GM19238 (cell line): ENCODE results near the gene BTBD9.

Experiments used
- DNase-seq: peaks from one replicate; pipeline ENCODE4 v3.0.0; 2011; ENCODE audit warnings: low spot score; ENCODE audit not compliant: insufficient read length

Gene BTBD9

GRCh38 chr6:38555606-38556005, 84.1 kb downstream of the BTBD9 start:
- DNase-seq = no peak

- no peak for DNase-seq
These were observed 84.9 kb downstream of the BTBD9 start for GRCh38 chr6:38554700-38555413.

- no peak for DNase-seq
These were observed 85.7 kb downstream of the BTBD9 start for GRCh38 chr6:38554014-38554413.

DNA sequence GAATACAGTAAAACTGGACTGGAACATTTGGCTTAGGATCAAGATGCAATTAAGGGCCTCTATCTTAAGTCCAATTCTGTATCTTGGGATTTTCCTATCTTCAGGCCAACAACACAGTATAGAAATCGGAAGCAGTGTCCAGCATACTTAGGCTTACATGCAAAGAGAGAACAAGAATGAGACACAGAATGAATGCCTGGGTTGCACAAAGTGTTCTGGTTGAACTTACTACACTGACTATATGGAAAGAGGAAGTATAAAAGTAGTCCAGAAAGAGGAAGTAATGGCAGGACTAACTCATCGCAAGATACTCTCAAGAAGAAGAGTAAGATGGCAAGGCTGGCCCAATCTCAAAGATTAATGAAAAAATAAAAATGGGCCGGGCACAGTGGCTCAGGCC, 87.6 kb downstream of the BTBD9 start:
- DNase-seq = peak; percentile 20

GRCh38 chr6:38549795-38550194, 89.9 kb downstream of the BTBD9 start:
- DNase-seq = no peak

DNA sequence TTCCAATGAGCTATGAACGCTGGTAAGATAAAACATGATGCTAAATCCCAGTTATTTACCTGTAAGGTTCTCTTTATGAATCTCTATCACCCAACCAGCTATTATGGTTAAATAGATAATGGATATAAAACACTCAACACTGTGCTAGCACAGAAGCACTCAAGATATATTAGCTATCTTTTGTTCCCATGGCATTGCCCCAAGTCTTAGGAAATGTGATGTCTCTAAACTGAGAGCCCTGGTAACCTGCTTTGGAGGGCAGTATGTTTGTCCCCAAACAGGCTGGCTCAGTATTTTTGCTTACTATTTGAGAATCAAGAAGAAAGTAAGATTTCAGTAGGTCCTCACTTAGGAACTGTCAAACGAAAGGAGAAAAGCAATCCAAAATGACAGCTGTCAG, 90.5 kb downstream of the BTBD9 start:
- no peak for DNase-seq

DNA sequence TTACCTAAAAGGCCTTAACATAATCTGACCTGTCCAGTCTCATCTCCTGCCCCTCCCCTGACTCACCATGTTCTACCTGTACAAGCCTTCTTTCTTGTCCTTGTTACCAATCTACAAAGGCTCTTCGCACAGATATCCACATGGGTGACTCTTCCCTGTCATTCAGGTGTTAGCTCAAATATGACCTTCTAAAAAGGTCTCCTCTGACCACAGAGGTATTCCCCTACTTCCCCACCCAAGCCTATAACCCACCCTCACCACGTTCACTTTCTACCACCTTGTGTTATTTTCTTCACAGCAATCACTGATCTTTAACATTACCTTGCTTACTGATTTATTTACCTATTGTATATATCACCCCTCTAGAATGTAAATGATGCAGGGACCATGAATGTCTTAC, 96.7 kb downstream of the BTBD9 start:
- DNase-seq = no peak

GRCh38 chr6:38542031-38542430, 97.7 kb downstream of the BTBD9 start:
- no peak for DNase-seq

- DNase-seq = no peak
These were observed 106.7 kb downstream of the BTBD9 start for GRCh38 chr6:38533064-38533463.

DNA sequence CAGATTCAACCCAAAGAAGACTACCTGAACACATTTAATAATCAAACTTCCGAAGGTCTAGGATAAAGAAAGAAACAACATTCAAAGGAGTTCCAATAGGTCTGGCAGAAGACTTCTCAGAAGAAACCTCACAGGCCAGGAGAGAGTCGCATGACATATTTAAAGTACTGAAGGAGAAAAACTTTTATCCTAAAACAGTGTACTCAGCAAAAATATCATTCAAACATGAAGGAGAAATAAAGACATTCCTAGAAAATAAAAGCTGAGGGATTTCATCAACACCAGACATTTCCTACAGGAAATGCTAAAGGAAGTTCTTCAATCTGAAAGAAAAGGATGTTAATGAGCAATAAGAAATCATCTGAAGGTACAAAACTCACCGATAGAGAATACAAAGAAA, 108.6 kb downstream of the BTBD9 start:
- DNase-seq = no peak

GRCh38 chr6:38528196-38528965, 111.3 kb downstream of the BTBD9 start:
- DNase-seq = no peak

- DNase-seq = no peak
These were observed 112.4 kb downstream of the BTBD9 start for GRCh38 chr6:38527371-38527770.

DNA sequence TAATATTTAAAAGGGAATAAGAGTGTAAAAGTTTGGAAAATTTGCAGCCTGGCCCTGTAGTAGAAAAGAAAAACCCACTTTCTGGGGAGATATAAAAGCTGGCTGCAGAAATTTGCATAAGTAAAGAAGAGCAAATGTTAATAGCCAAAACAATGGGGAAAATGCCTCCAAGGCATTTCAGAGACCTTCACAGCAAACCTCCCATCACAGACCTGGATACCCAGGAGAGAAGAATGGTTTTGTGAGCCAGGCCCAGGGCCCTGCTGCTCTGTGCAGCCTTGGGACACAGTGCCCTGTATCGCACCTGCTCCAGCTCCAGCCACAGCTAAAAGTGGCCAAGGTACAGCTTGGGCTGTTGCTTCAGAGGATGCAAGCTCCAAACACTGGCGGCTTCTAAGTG, 113.8 kb downstream of the BTBD9 start:
- DNase-seq = no peak

DNA sequence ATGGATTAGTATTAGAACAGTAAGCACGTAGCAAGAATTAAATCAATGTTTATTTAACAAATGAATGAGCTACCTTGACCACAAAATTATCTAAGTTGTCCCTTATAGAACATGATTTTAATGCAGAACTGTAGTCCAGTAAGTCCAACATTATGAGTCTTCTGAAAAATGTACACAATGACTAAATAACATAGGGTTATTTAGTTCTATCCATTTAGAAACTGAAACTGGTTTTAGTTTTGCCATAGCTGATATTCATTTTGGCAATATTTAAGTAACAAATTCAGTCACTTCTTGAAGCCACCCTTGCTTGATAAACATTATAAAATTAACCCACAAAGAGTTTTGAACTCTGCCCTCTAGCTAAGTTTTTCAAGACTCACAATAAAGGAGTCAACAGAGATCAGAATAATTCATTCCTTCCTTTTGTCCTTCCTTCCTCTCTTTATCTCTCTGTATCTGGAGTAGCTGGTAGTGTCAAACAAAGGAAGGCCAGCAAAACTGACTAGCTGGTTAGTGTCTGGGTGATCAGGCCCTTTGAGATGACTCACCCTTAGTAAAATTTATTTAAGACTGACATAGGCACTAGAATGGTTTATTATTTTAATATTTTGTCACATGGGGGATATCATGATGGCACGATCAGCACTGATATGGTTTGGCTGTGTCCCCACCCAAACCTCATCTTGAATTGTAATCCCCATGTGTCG, 115.1 kb downstream of the BTBD9 start:
- DNase-seq = no peak

GRCh38 chr6:38522322-38522721, 117.4 kb downstream of the BTBD9 start:
- no peak for DNase-seq

- DNase-seq = no peak
These were observed 121.0 kb downstream of the BTBD9 start for GRCh38 chr6:38518511-38519304.

- DNase-seq = no peak
These were observed 122.7 kb downstream of the BTBD9 start for GRCh38 chr6:38517005-38517404.

DNA sequence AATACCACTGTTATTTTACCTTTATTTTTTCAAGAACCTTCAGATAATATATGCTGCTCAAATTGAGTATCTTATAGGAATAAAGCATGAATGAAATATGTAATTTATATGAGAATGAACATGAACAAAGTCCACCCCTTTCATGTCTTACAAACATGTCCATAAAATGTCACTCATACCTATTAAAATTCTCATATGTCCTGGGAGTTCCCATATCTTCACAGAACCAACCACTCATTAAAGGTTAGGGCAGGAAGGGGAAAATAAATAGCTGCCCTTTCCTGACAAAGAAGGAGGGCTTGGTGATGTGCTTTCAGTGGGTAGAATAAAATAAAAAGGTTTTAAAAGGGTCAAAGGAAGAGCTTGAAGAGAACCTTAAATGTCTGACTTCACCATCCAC, 125.3 kb downstream of the BTBD9 start:
- no peak for DNase-seq

DNA sequence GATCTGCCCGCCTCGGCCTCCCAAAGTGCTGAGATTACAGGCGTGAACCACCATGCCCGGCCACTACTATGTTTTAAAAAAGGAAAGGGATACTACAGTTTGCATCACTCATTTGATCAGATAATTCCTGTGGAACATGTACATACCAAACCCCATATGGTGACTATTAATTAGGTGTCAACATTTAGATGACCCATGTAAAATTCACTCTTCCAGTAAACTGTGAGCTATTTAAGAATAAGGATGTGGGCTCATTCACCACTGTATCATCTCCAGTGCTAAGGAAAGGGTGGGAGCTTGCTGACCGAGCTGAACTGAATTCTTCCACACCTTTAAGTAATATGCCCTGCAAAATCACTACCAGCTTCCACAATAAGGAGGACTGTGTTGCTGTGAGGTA, 127.5 kb downstream of the BTBD9 start:
- DNase-seq = no peak

GRCh38 chr6:38510205-38510604, 129.5 kb downstream of the BTBD9 start:
- DNase-seq = no peak

- DNase-seq = no peak
These were observed 130.0 kb downstream of the BTBD9 start for GRCh38 chr6:38509713-38510112.

DNA sequence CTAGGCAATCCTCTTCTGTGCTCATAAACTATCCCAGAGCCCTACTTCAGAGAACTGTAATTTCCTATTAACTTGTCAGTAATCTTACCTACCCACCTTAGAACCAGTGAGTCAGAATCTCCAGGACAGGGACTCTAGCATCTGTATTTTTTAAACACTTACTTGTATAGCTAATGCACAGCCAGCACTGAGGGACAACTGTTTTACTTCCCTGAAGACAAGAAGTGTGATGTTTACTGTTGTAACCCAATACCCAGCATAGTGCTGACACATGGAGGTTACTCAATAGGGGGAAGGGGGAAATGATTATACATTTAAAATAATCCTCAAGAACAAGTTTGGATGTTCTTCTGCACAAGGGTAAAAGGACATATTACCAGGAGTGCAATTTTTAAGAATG, 130.8 kb downstream of the BTBD9 start:
- no peak for DNase-seq
